ENCODE data around the gene TAPBP. TPM values are rescaled to one million over a fixed set of nuclear protein-coding genes. Genes with fewer than 3 reads are reported as not detected.
"Not testable (repeated sequence)": the region's sequence is repeated elsewhere in the genome, so short reads cannot be mapped to it uniquely, and the experiment has no call there.

Gene TAPBP
- total RNA-seq, 1 experiment from 2014 or later, result 80.1 TPM

DNA sequence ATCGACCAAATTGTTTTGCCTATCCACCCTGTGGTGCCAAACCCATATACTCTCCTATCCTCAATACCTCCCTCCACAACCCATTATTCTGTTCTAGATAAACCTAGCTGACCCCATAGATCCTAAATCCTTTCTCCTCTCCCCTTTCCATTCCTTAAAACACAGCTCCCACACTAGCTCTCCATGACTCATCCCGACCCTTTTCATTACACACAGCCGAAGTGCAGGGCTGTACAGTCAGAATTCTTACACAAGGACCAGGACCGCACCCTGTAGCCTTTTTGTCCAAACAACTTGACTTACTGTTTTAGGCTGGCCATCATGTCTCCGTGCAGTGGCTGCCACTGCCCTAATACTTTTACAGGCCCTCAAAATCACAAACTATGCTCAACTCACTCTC lies 33.1 kb upstream of the TAPBP start:
- peaks cover 27% of the 10 kb centered on the region; the same call in 1 of the 2 replicates for H3K27me3 ChIP-seq (ENCODE audit: insufficient read depth, low read length)
- H3K27ac ChIP-seq (ENCODE audit: low read depth, low read length); H2AFZ ChIP-seq (ENCODE audit: low read depth, low read length, poor library complexity, severe bottlenecking); H3K4me1 ChIP-seq (ENCODE audit: control insufficient read depth in 1 of 2, insufficient read depth in 2 of 2, low read length in 2 of 2); H3K79me2 ChIP-seq (ENCODE audit: insufficient read depth, low read length); RAD21 ChIA-PET (ENCODE audit: low non-redundant PET in 1 of 2, low total read pairs in 2 of 2, uncharacterized antibody in 2 of 2, unreplicated experiment in 2 of 2); H3K4me3 ChIP-seq (replicated peaks in 1 of 2; ENCODE audit: low read depth in 1 of 2, low read length in 2 of 2); intact Hi-C loops (cut with micrococcal nuclease); CTCF ChIA-PET; H4K20me1 ChIP-seq (ENCODE audit: insufficient read depth); H3K4me2 ChIP-seq (ENCODE audit: low read length); DNase-seq (ENCODE audit: low read depth, low spot score); BruUV-seq (replicated peaks); ATAC-seq; H3K9ac ChIP-seq (ENCODE audit: low read length); H3K9me3 ChIP-seq (ENCODE audit: control insufficient read depth in 1 of 2, insufficient read depth in 1 of 2, low read depth in 1 of 2, low read length in 2 of 2); H3K36me3 ChIP-seq (ENCODE audit: control insufficient read depth in 1 of 2, insufficient read depth in 2 of 2, low read length in 2 of 2); H3K9me2 ChIP-seq (ENCODE audit: insufficient read depth): not testable (repeated sequence)
- POLR2A ChIA-PET, result interaction anchor here (2.1 kb wide), 1 partner anchor 30 kb away, joined by 4 read pairs; the partner anchor contains the start of gene ZBTB22

- no peak overlapping the region for H3K4me3 ChIP-seq (replicated peaks in 1 of 2; ENCODE audit: low read depth in 1 of 2, low read length in 2 of 2)
- POLR2A ChIA-PET, result interaction anchor here (2.1 kb wide), 1 partner anchor 28 kb away, joined by 4 read pairs; the partner anchor contains the start of gene ZBTB22
These were observed 31.1 kb upstream of the TAPBP start for GRCh38 chr6:33344701-33345697.

More at GRCh38 chr6:33344701-33345697, 31.1 kb upstream of the TAPBP start:
- intact Hi-C loops (cut with micrococcal nuclease), result loop anchor here (1.0 kb wide), 1 partner anchor 67 kb away; no protein-coding TSS in a partner anchor
- Histone ChIP-seq H3K27ac (ENCODE audit: low read depth, low read length) (no peak overlapping the region), H3K27me3 (ENCODE audit: insufficient read depth, low read length) (peaks cover 27% of the 10 kb centered on the region; the same call in 1 of the 2 replicates), H3K36me3 (ENCODE audit: control insufficient read depth in 1 of 2, insufficient read depth in 2 of 2, low read length in 2 of 2) (no peaks in the 10 kb centered on the region), H2AFZ (ENCODE audit: low read depth, low read length, poor library complexity, severe bottlenecking) (peak overlapping the region; percentile 82), H3K9me3 (ENCODE audit: control insufficient read depth in 1 of 2, insufficient read depth in 1 of 2, low read depth in 1 of 2, low read length in 2 of 2) (no peaks in the 10 kb centered on the region), H3K79me2 (ENCODE audit: insufficient read depth, low read length) (no peaks in the 10 kb centered on the region), H3K4me2 (ENCODE audit: low read length) (peak overlapping the region; percentile 64), H3K9me2 (ENCODE audit: insufficient read depth) (no peaks in the 10 kb centered on the region), H3K4me1 (ENCODE audit: control insufficient read depth in 1 of 2, insufficient read depth in 2 of 2, low read length in 2 of 2) (peaks cover 8 to 10% of the 10 kb centered on the region in 2 experiments), H4K20me1 (ENCODE audit: insufficient read depth) (no peaks in the 10 kb centered on the region), H3K9ac (ENCODE audit: low read length) (no peak overlapping the region)
- no TSS peak for BruUV-seq (replicated peaks)
- peak; percentile 75 for TF ChIP-seq TCF7L2 (IDR thresholded peaks at IDR 0.05; ENCODE audit: borderline replicate concordance, extremely low read depth, insufficient read depth, insufficient read length)
- TF ChIP-seq CTCF (IDR thresholded peaks at IDR 0.05 in 2 of 3, conservative IDR thresholded peaks at IDR 0.05 in 1 of 3; ENCODE audit: borderline replicate concordance in 1 of 3, insufficient read depth in 1 of 3, low read depth in 2 of 3, low read length in 2 of 3), result peak; percentile 46 to 58 (median 50); a peak in 4 of 6 replicates
- 0 out of 2 replicates have a peak, but pooled peaks have one; percentile 27 for TF ChIP-seq CBX3 (IDR thresholded peaks at IDR 0.05; ENCODE audit: low read depth)
- no peak for TF ChIP-seq ZBTB33 (IDR thresholded peaks at IDR 0.05; ENCODE audit: extremely low read depth, insufficient replicate concordance, low read length)
- TF ChIP-seq RAD21 (IDR thresholded peaks at IDR 0.05; ENCODE audit: low read depth), result peak; percentile 63
- no peak for TF ChIP-seq ELF1 (IDR thresholded peaks at IDR 0.05; ENCODE audit: borderline replicate concordance, low read depth)
- TF ChIP-seq ZNF274 (IDR thresholded peaks at IDR 0.05; ENCODE audit: low read depth, low read length), result no peak
- ChIA-PET CTCF (interaction anchor here (0.7 to 2.1 kb wide), 5 partner anchors 9 to 210 kb away, joined by 3 to 9 read pairs (median 6); partner anchors contain the start of gene ZBTB22), RAD21 (ENCODE audit: low non-redundant PET in 1 of 2, low total read pairs in 2 of 2, uncharacterized antibody in 2 of 2, unreplicated experiment in 2 of 2) (interaction anchor here in 1 of 2 experiments (1.1 kb wide), 1 partner anchor 345 kb away, joined by 3 read pairs; no protein-coding TSS in a partner anchor)
- ATAC-seq (peak; percentile 80), DNase-seq (ENCODE audit: low read depth, low spot score) (peak; percentile 74)

Measured in HCT116 (cell line).